H1 (cell line): ENCODE data around the gene KRTAP10-2. TPM values are rescaled to one million over a fixed set of nuclear protein-coding genes. Genes with fewer than 3 reads are reported as not detected.
A peak's percentile ranks its signal among the peaks of the same experiment; 100 is the strongest.

Experiments used
- CTCF ChIA-PET: fragments of 300-600 bp; sonication (Branson Sonifier 250); formaldehyde crosslinking; loops from one replicate; lab custom pipeline; 2021; ENCODE audit not compliant: partially characterized antibody; lab: Charles Lee
- POLR2A ChIA-PET: fragments of 300-600 bp; sonication (Branson Sonifier 250); formaldehyde crosslinking; loops from one replicate; lab custom pipeline; 2021; ENCODE audit warnings: inconsistent platforms; ENCODE audit not compliant: partially characterized antibody; lab: Charles Lee
- DNase-seq, 2 experiments: peaks; one replicate each; pipeline versions ENCODE4 v3.0.0 to v3.0.0-alpha.2; 2010 to 2022; ENCODE audit warnings: low spot score in 2 of 2, low read depth in 1 of 2, mixed read lengths in 1 of 2
- FAIRE-seq: peaks from 2 replicates; lab custom pipeline; 2011; peaks lifted over from hg19 to GRCh38; lab: Jason Lieb, UNC
- H2AFZ ChIP-seq: 2 replicates; pipeline ENCODE4 v1.8.1; 2012; ENCODE audit warnings: low read length, inconsistent platforms
- H2AK5ac ChIP-seq: 2 replicates; pipeline ENCODE4 v1.6.1; 2013; ENCODE audit warnings: low read depth, low read length
- H2BK120ac ChIP-seq: replicated peaks from 2 replicates; pipeline ENCODE3; 2013; ENCODE audit warnings: low read depth, low read length, inconsistent platforms
- H2BK12ac ChIP-seq: 2 replicates; pipeline ENCODE4 v1.6.1; 2013; ENCODE audit warnings: low read depth, low read length
- H2BK15ac ChIP-seq: 2 replicates; pipeline ENCODE4 v1.6.1; 2013; ENCODE audit warnings: low read length
- H2BK20ac ChIP-seq: 2 replicates; pipeline ENCODE4 v1.6.1; 2013; ENCODE audit warnings: low read length
- H2BK5ac ChIP-seq: 2 replicates; pipeline ENCODE4 v1.6.1; 2013; ENCODE audit warnings: low read depth, low read length
- H3K14ac ChIP-seq: 2 replicates; pipeline ENCODE4 v1.6.1; 2013; ENCODE audit warnings: inconsistent platforms; ENCODE audit not compliant: insufficient read length
- H3K18ac ChIP-seq: 2 replicates; pipeline ENCODE4 v1.6.1; 2013; ENCODE audit warnings: low read length; ENCODE audit errors: extremely low read depth
- H3K23ac ChIP-seq: 2 replicates; pipeline ENCODE4 v1.6.1; 2013; ENCODE audit warnings: inconsistent platforms; ENCODE audit not compliant: insufficient read length
- H3K23me2 ChIP-seq: 2 replicates; pipeline ENCODE4 v1.6.1; 2013; ENCODE audit warnings: low read depth, low read length
- H3K27ac ChIP-seq: 2 replicates; pipeline ENCODE4 v1.6.1; 2011; ENCODE audit warnings: low read depth, low read length, inconsistent platforms
- H3K27me3 ChIP-seq, 4 experiments: replicated peaks in 1 of 4; 1 replicate in 1 of 4; 2 replicates in 3 of 4; pipeline versions ENCODE4 v1.6.1 to v1.8.1; 2011 to 2013; ENCODE audit warnings: low read length in 3 of 4, mild to moderate bottlenecking in 3 of 4, inconsistent platforms in 2 of 4, mixed read lengths in 2 of 4, moderate library complexity in 1 of 4; ENCODE audit not compliant: control insufficient read depth in 3 of 4, insufficient read depth in 3 of 4; ENCODE audit errors: extremely low read depth in 1 of 4
- H3K36me3 ChIP-seq, 4 experiments: 2 replicates each; pipeline versions ENCODE4 v1.6.1 to v1.8.1; 2011 to 2013; ENCODE audit warnings: mild to moderate bottlenecking in 4 of 4, low read length in 3 of 4, moderate library complexity in 2 of 4, control low read depth in 1 of 4, inconsistent platforms in 1 of 4; ENCODE audit not compliant: insufficient read depth in 4 of 4, control insufficient read depth in 2 of 4
- H3K4ac ChIP-seq: replicated peaks from 2 replicates; pipeline ENCODE3; 2013; ENCODE audit warnings: low read length, low read depth, mixed read lengths, inconsistent platforms; ENCODE audit not compliant: insufficient read length
- H3K4me1 ChIP-seq, 4 experiments: replicated peaks in 1 of 4; 1 replicate in 1 of 4; 2 replicates in 3 of 4; pipeline versions ENCODE4 v1.6.1 to v1.8.1; 2011 to 2013; ENCODE audit warnings: low read length in 3 of 4, inconsistent platforms in 2 of 4, mixed read lengths in 1 of 4; ENCODE audit not compliant: insufficient read depth in 4 of 4, control insufficient read depth in 3 of 4
- H3K4me2 ChIP-seq, 2 experiments: 2 replicates each; pipeline versions ENCODE4 v1.6.1 to v1.8.1; 2011 to 2013; ENCODE audit warnings: low read depth in 2 of 2, low read length in 2 of 2, control low read depth in 1 of 2, inconsistent platforms in 1 of 2, mild to moderate bottlenecking in 1 of 2; ENCODE audit not compliant: insufficient read depth in 1 of 2
- H3K4me3 ChIP-seq, 4 experiments: fragments of 200-600, 300-600 bp in 1 of 4; sonication (generic), shearing (Covaris generic), sonication (Bioruptor Twin) in 1 of 4; 2 replicates each; pipeline versions ENCODE4 v1.5.1 to v1.8.1; 2011 to 2016; ENCODE audit warnings: low read length in 4 of 4, low read depth in 3 of 4, control low read depth in 2 of 4, inconsistent platforms in 2 of 4, mild to moderate bottlenecking in 2 of 4, mixed read lengths in 1 of 4, moderate library complexity in 1 of 4; ENCODE audit not compliant: insufficient read depth in 2 of 4; ENCODE audit errors: extremely low read depth in 1 of 4
- H3K56ac ChIP-seq: replicated peaks from 2 replicates; pipeline ENCODE3; 2013; ENCODE audit warnings: low read depth, mild to moderate bottlenecking, mixed read lengths, low read length, inconsistent platforms; ENCODE audit not compliant: insufficient read length
- H3K79me1 ChIP-seq: 2 replicates; pipeline ENCODE4 v1.6.1; 2013; ENCODE audit warnings: low read depth, low read length, control low read depth
- H3K79me2 ChIP-seq, 2 experiments: 2 replicates each; pipeline versions ENCODE4 v1.6.1 to v1.8.1; 2012 to 2013; ENCODE audit warnings: low read length in 2 of 2, mild to moderate bottlenecking in 2 of 2, inconsistent platforms in 1 of 2; ENCODE audit not compliant: insufficient read depth in 2 of 2, control insufficient read depth in 1 of 2
- H3K9ac ChIP-seq, 4 experiments: replicated peaks in 1 of 4; 1 replicate in 1 of 4; 2 replicates in 3 of 4; pipeline versions ENCODE4 v1.6.1 to v1.8.1; 2011 to 2013; ENCODE audit warnings: low read depth in 3 of 4, low read length in 3 of 4, control low read depth in 2 of 4, mild to moderate bottlenecking in 2 of 4, moderate library complexity in 2 of 4, inconsistent platforms in 1 of 4; ENCODE audit errors: extremely low read depth in 1 of 4
- H3K9me3 ChIP-seq, 2 experiments: 2 replicates each; pipeline versions ENCODE4 v1.6.1 to v1.8.1; 2012 to 2013; ENCODE audit warnings: mild to moderate bottlenecking in 2 of 2, moderate library complexity in 2 of 2, control low read depth in 1 of 2, inconsistent platforms in 1 of 2, low read depth in 1 of 2, low read length in 1 of 2, mixed read lengths in 1 of 2; ENCODE audit not compliant: insufficient read depth in 2 of 2
- H4K20me1 ChIP-seq, 2 experiments: replicated peaks in 1 of 2; 2 replicates each; pipeline versions ENCODE3 to v1.8.1; 2011 to 2013; ENCODE audit warnings: inconsistent platforms in 2 of 2, low read length in 2 of 2, mild to moderate bottlenecking in 1 of 2; ENCODE audit not compliant: insufficient read depth in 2 of 2, control insufficient read depth in 1 of 2
- H4K5ac ChIP-seq: 2 replicates; pipeline ENCODE4 v1.6.1; 2013; ENCODE audit warnings: low read length, low read depth, mixed read lengths, inconsistent platforms; ENCODE audit not compliant: insufficient read length
- H4K8ac ChIP-seq: 2 replicates; pipeline ENCODE4 v1.8.0; 2013; ENCODE audit warnings: mild to moderate bottlenecking, moderate library complexity, low read length, inconsistent platforms; ENCODE audit not compliant: insufficient read depth; ENCODE audit errors: extremely low read depth
- H4K91ac ChIP-seq: replicated peaks from 2 replicates; pipeline ENCODE3; 2013; ENCODE audit warnings: low read length, mixed read lengths, inconsistent platforms; ENCODE audit not compliant: insufficient read length
- ASH2L ChIP-seq: fragments of 200-600, 300-600 bp; sonication (generic); IDR thresholded peaks from one replicate; pipeline ENCODE4 v1.7.1; 2017; ENCODE audit warnings: low read length
- CTBP2 ChIP-seq: IDR thresholded peaks from 2 replicates; pipeline ENCODE4 v1.7.0; 2011; ENCODE audit warnings: borderline replicate concordance, mild to moderate bottlenecking, moderate library complexity, mixed read lengths, low read length; ENCODE audit not compliant: insufficient read depth, insufficient read length
- EZH2 ChIP-seq: fragments of 200-600 bp; sonication (generic); IDR thresholded peaks from 2 replicates; pipeline ENCODE4 v1.7.1; 2012; ENCODE audit warnings: low read depth, mild to moderate bottlenecking, moderate library complexity, low read length, inconsistent platforms; ENCODE audit not compliant: severe bottlenecking
- MAFK ChIP-seq: IDR thresholded peaks from 2 replicates; pipeline ENCODE4 v1.6.1; 2012; ENCODE audit warnings: low read depth, mild to moderate bottlenecking, improper control_type of control experiment, low read length
- RAD21 ChIP-seq, 2 experiments: IDR thresholded peaks in 1 of 2; conservative IDR thresholded peaks in 1 of 2; 2 replicates each; pipeline ENCODE4 v1.6.1; 2011; ENCODE audit warnings: low read depth in 2 of 2, low read length in 2 of 2, improper control_type of control experiment in 1 of 2, inconsistent platforms in 1 of 2, mild to moderate bottlenecking in 1 of 2, moderate library complexity in 1 of 2
- RNF2 ChIP-seq: fragments of 200-900, 300-1000 bp; sonication (generic); IDR thresholded peaks from 2 replicates; pipeline ENCODE4 v1.7.1; 2016; ENCODE audit warnings: borderline replicate concordance, low read depth, mild to moderate bottlenecking, antibody characterized with exemption, low read length; ENCODE audit not compliant: poor library complexity, severe bottlenecking; ENCODE audit errors: missing control alignments
- SP1 ChIP-seq: IDR thresholded peaks from 2 replicates; pipeline ENCODE4 v1.6.1; 2011; ENCODE audit warnings: low read depth, low read length
- SUZ12 ChIP-seq: fragments of 200-600 bp; sonication (generic); IDR thresholded peaks from 2 replicates; pipeline ENCODE4 v1.6.1; 2012; ENCODE audit warnings: mild to moderate bottlenecking, inconsistent platforms, low read length, moderate library complexity, mixed read lengths
- TAF1 ChIP-seq: IDR thresholded peaks from 2 replicates; pipeline ENCODE4 v1.6.1; 2011; ENCODE audit warnings: mild to moderate bottlenecking, low read depth, low read length
- TCF12 ChIP-seq: IDR thresholded peaks from 2 replicates; pipeline ENCODE4 v1.6.1; 2011; ENCODE audit warnings: low read depth, mild to moderate bottlenecking, low read length
- WGBS, 2 experiments: shearing (Covaris generic) in 1 of 2; methylation state at CpG; one replicate each; pipeline versions ENCODE4 v1.1.6 to v1.1.7; 2013 to 2015; ENCODE audit warnings: low lambda C conversion rate in 2 of 2, mixed read lengths in 2 of 2, inconsistent platforms in 1 of 2, low coverage in 1 of 2, missing lambda C conversion rate in 1 of 2; ENCODE audit not compliant: insufficient replicate concordance in 2 of 2, insufficient coverage in 1 of 2, insufficient read length in 1 of 2; ENCODE audit errors: extremely low coverage in 1 of 2, missing lambda C conversion rate in 1 of 2; 5-methylcytosine and 5-hydroxymethylcytosine counted together
- polyA plus RNA-seq, 7 experiments: library from polyadenylated mRNA; depleted of rRNA in 3 of 7; stranded (reverse) in 5 of 7; unstranded in 2 of 7; fragments of >200 nt in 5 of 7; fragments of 200-250 nt in 2 of 7; gene quantifications; 1 replicate in 5 of 7; 2 replicates in 1 of 7; 4 replicates in 1 of 7; pipeline versions ENCODE4 v1.2.1 to v1.2.3, GENCODE V29; 2011 to 2013; ENCODE audit warnings: missing spikeins in 2 of 7, mixed read lengths in 2 of 7
- total RNA-seq: library from RNA; stranded (reverse); fragmentation: NEBNext Ultra II Directional; extraction: Animal tissue kit (Norgen Biotek cat#: 25700); gene quantifications from 2 replicates; pipeline ENCODE4 v1.2.1, GENCODE V29; 2021

The KRTAP10-2 gene
- total and polyA plus RNA-seq, 2 of the 8 experiments (the other 6 are each of a cell fraction or from before 2014, with no cell fraction given), result 0.11 TPM; not detected in 1

- Histone ChIP-seq H3K18ac (no peak overlapping the region), H3K79me1 (no peaks in the 10 kb centered on the region), H2BK12ac (peak overlapping the region; percentile 9; the same call in 1 of the 2 replicates), H2BK120ac (no peak overlapping the region), H3K4me2 (no peak overlapping the region), H4K20me1 (peaks cover 0 to 2% of the 10 kb centered on the region in 2 experiments), H3K56ac (no peak overlapping the region), H2AFZ (no peak overlapping the region), H3K4me3 (no peak overlapping the region), H3K23ac (no peak overlapping the region), H4K91ac (no peak overlapping the region), H3K27me3 (no peaks in the 10 kb centered on the region), H3K27ac (no peak overlapping the region), H3K36me3 (no peaks in the 10 kb centered on the region), H4K5ac (no peak overlapping the region), H4K8ac (no peak overlapping the region), H3K79me2 (no peaks in the 10 kb centered on the region), H3K23me2 (peaks cover 4% of the 10 kb centered on the region; the same call in 1 of the 2 replicates), H3K14ac (no peak overlapping the region), H2AK5ac (no peak overlapping the region), H3K9me3 (no peaks in the 10 kb centered on the region), H2BK5ac (peak overlapping the region; percentile 44; the same call in 1 of the 2 replicates), H3K9ac (no peak overlapping the region), H2BK20ac (no peak overlapping the region), H3K4me1 (peaks cover 0 to 3% (median 0%) of the 10 kb centered on the region in 4 experiments; a peak in 1 of 7 replicates), H2BK15ac (peak overlapping the region; percentile 61; the same call in 1 of the 2 replicates), H3K4ac (no peak overlapping the region)
- CTCF ChIA-PET, result interaction anchor here (0.6 to 0.9 kb wide), 3 partner anchors 13 to 729 kb away, joined by 3 read pairs; no protein-coding TSS in a partner anchor
- FAIRE-seq (no peak), DNase-seq (no peak)
- 93% methylated on average over 35 of the region's 37 CpGs; no CpG with 5 or more reads in 1 of the 2 experiments for WGBS, 2 experiments
- POLR2A ChIA-PET, result interaction anchor here (1.9 kb wide), 1 partner anchor 13 kb away, joined by 6 read pairs; no protein-coding TSS in a partner anchor
- TF ChIP-seq RNF2 (no peak), CTBP2 (no peak), RAD21 (IDR thresholded peaks at IDR 0.05 in 1 of 2, conservative IDR thresholded peaks at IDR 0.05 in 1 of 2; ENCODE audit: low read depth in 2 of 2, low read length in 2 of 2) (no peak), EZH2 (no peak), TAF1 (no peak), TCF12 (no peak), MAFK (no peak), SUZ12 (no peak), ASH2L (no peak), SP1 (no peak)
Observed at GRCh38 chr21:44533121-44533890, 18.0 kb downstream of the KRTAP10-2 start.
